Measurements from ENCODE around the gene C6orf120.

DNA sequence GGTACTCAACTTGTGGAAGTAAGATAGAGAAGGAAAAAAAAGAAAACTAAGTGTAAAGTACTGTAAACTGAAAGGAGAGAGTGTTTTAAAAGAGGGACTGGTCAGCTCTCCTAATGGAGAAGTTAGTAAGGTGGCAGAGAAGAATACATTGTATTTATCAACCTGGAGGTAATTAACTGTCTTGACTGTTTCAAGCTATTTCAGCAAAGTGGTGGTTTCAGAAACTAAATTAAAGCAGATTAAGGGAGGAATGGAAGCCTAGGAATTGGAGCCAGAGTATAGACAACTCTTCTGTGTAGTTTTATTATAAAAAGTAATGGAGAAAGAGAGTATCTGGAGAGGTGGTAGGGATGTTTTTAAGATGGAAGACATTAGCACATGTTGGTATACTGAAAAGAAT lies 25.0 kb downstream of the C6orf120 start:
- no peak for TF ChIP-seq EZH2 (IDR thresholded peaks at IDR 0.05; ENCODE audit: borderline replicate concordance, low read length)
- TF ChIP-seq, protein P1, sequence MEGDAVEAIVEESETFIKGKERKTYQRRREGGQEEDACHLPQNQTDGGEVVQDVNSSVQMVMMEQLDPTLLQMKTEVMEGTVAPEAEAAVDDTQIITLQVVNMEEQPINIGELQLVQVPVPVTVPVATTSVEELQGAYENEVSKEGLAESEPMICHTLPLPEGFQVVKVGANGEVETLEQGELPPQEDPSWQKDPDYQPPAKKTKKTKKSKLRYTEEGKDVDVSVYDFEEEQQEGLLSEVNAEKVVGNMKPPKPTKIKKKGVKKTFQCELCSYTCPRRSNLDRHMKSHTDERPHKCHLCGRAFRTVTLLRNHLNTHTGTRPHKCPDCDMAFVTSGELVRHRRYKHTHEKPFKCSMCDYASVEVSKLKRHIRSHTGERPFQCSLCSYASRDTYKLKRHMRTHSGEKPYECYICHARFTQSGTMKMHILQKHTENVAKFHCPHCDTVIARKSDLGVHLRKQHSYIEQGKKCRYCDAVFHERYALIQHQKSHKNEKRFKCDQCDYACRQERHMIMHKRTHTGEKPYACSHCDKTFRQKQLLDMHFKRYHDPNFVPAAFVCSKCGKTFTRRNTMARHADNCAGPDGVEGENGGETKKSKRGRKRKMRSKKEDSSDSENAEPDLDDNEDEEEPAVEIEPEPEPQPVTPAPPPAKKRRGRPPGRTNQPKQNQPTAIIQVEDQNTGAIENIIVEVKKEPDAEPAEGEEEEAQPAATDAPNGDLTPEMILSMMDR (IDR thresholded peaks at IDR 0.05; ENCODE audit: low read length), result no peak

All from OCI-LY1 (cell line).